HL-60 (cell line): ENCODE results near the gene RASGRP2.

Experiments
- GABPA ChIP-seq: IDR thresholded peaks from 2 replicates; pipeline ENCODE4 v1.6.1; 2012; ENCODE audit warnings: low read depth
- SPI1 ChIP-seq: IDR thresholded peaks from 2 replicates; pipeline ENCODE4 v1.6.1; 2012; ENCODE audit warnings: low read depth, mild to moderate bottlenecking, borderline replicate concordance
- TF ChIP-seq, protein P1 (sequence below): IDR thresholded peaks from one replicate; pipeline ENCODE4 v1.5.1; 2011; ENCODE audit warnings: low read length, control low read depth, inconsistent platforms; ENCODE audit not compliant: insufficient read depth
- TF ChIP-seq, protein P2 (sequence below): IDR thresholded peaks from 2 replicates; pipeline ENCODE4 v1.6.1; 2012; ENCODE audit warnings: low read depth; ENCODE audit not compliant: insufficient replicate concordance

DNA sequence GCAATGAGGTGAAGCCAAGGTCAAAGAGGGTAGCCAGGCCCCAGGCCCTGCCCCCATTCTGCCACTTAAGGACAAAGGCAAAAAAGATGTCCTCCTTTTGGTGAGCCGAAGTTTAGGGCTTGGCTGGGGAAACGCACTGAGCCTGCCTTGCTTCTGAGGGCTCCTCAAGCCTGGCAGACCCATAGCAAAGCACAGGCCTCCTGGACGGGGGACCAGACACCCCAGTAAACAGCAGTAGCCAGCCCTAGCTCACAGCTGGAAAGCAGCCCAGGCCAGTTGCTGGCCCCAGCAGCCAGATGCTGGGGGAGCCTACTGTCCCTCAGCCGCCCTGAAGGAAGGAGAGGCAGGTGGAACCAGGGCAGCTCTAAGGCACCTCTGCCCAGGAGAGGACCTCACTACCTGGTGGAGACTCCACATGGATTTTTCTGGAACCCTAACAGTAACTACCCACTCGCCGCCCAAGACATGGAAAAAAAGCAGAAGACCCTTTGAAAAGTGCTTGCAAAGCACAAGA, 19.6 kb upstream of the RASGRP2 start:
- TF ChIP-seq SPI1 (no peak), GABPA (no peak)
- TF ChIP-seq, protein P1, sequence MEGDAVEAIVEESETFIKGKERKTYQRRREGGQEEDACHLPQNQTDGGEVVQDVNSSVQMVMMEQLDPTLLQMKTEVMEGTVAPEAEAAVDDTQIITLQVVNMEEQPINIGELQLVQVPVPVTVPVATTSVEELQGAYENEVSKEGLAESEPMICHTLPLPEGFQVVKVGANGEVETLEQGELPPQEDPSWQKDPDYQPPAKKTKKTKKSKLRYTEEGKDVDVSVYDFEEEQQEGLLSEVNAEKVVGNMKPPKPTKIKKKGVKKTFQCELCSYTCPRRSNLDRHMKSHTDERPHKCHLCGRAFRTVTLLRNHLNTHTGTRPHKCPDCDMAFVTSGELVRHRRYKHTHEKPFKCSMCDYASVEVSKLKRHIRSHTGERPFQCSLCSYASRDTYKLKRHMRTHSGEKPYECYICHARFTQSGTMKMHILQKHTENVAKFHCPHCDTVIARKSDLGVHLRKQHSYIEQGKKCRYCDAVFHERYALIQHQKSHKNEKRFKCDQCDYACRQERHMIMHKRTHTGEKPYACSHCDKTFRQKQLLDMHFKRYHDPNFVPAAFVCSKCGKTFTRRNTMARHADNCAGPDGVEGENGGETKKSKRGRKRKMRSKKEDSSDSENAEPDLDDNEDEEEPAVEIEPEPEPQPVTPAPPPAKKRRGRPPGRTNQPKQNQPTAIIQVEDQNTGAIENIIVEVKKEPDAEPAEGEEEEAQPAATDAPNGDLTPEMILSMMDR, result no peak
- TF ChIP-seq, protein P2, sequence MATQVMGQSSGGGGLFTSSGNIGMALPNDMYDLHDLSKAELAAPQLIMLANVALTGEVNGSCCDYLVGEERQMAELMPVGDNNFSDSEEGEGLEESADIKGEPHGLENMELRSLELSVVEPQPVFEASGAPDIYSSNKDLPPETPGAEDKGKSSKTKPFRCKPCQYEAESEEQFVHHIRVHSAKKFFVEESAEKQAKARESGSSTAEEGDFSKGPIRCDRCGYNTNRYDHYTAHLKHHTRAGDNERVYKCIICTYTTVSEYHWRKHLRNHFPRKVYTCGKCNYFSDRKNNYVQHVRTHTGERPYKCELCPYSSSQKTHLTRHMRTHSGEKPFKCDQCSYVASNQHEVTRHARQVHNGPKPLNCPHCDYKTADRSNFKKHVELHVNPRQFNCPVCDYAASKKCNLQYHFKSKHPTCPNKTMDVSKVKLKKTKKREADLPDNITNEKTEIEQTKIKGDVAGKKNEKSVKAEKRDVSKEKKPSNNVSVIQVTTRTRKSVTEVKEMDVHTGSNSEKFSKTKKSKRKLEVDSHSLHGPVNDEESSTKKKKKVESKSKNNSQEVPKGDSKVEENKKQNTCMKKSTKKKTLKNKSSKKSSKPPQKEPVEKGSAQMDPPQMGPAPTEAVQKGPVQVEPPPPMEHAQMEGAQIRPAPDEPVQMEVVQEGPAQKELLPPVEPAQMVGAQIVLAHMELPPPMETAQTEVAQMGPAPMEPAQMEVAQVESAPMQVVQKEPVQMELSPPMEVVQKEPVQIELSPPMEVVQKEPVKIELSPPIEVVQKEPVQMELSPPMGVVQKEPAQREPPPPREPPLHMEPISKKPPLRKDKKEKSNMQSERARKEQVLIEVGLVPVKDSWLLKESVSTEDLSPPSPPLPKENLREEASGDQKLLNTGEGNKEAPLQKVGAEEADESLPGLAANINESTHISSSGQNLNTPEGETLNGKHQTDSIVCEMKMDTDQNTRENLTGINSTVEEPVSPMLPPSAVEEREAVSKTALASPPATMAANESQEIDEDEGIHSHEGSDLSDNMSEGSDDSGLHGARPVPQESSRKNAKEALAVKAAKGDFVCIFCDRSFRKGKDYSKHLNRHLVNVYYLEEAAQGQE, result no peak
